ENCODE data around the gene ZC3H12D. TPM values are rescaled to one million over a fixed set of nuclear protein-coding genes. Genes with fewer than 3 reads are reported as not detected.
A peak's percentile ranks its signal among the peaks of the same experiment; 100 is the strongest.
"Not testable (repeated sequence)": the region's sequence is repeated elsewhere in the genome, so short reads cannot be mapped to it uniquely, and the experiment has no call there.

ZC3H12D gene
- total and polyA plus RNA-seq, 4 donors = 0.72 to 1.2 (median 0.89) TPM

GRCh38 chr6:149501201-149501600, 16.4 kb upstream of the ZC3H12D start:
- no peaks in the 10 kb centered on the region for H3K36me3 ChIP-seq (ENCODE audit: control insufficient read depth, insufficient read depth, low read length)
- H3K27ac ChIP-seq (ENCODE audit: low read depth, low read length) = no peak overlapping the region
- no peaks in the 10 kb centered on the region for H3K4me1 ChIP-seq (ENCODE audit: control insufficient read depth, insufficient read depth, low read length)
- peaks cover 2% of the 10 kb centered on the region for H3K9me3 ChIP-seq (ENCODE audit: control insufficient read depth, insufficient read depth, low read length)
- no peak overlapping the region for H3K4me3 ChIP-seq (ENCODE audit: low read depth, low read length)
- H3K27me3 ChIP-seq (ENCODE audit: control insufficient read depth, insufficient read depth, low read length) = no peaks in the 10 kb centered on the region
- no peak for DNase-seq (ENCODE audit: low read depth in 4 of 6, low spot score in 6 of 6)
- 100% methylated on average over 1 of the region's 1 CpG for WGBS (ENCODE audit: insufficient coverage)

GRCh38 chr6:149500096-149500495, 15.3 kb upstream of the ZC3H12D start:
- Histone ChIP-seq H3K27me3 (ENCODE audit: control insufficient read depth, insufficient read depth, low read length) (no peaks in the 10 kb centered on the region), H3K27ac (ENCODE audit: low read depth, low read length) (no peak overlapping the region), H3K36me3 (ENCODE audit: control insufficient read depth, insufficient read depth, low read length) (no peaks in the 10 kb centered on the region), H3K9me3 (ENCODE audit: control insufficient read depth, insufficient read depth, low read length) (peaks cover 2% of the 10 kb centered on the region), H3K4me3 (ENCODE audit: low read depth, low read length) (no peak overlapping the region), H3K4me1 (ENCODE audit: control insufficient read depth, insufficient read depth, low read length) (no peaks in the 10 kb centered on the region)
- no peak for DNase-seq (ENCODE audit: low read depth in 4 of 6, low spot score in 6 of 6)
- no CpG with 5 or more reads among the region's 1 CpG for WGBS (ENCODE audit: insufficient coverage)

DNA sequence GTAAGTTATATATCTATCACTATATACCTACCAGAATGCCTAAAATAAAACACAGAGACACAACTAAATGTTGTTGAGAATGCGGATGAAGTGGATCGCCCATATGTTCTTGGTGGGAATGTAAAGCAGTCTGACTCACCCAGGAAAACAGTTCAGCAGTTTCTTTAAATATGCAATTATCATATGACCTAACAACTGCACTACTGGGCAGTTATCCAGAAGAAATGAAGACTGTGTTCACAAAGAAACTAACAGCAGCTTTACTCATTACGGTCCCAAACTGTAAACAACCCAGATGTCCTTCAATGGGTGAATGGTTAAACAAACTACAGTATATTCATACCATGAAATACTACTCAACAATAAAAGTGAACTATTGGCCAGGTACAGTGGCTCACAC, 14.3 kb upstream of the ZC3H12D start:
- Histone ChIP-seq H3K27ac (ENCODE audit: low read depth, low read length) (no peak overlapping the region), H3K36me3 (ENCODE audit: control insufficient read depth, insufficient read depth, low read length) (no peaks in the 10 kb centered on the region), H3K4me1 (ENCODE audit: control insufficient read depth, insufficient read depth, low read length) (no peaks in the 10 kb centered on the region), H3K27me3 (ENCODE audit: control insufficient read depth, insufficient read depth, low read length) (no peaks in the 10 kb centered on the region), H3K9me3 (ENCODE audit: control insufficient read depth, insufficient read depth, low read length) (peaks cover 2% of the 10 kb centered on the region), H3K4me3 (ENCODE audit: low read depth, low read length) (no peak overlapping the region)
- no CpG with 5 or more reads among the region's 3 CpGs for WGBS (ENCODE audit: insufficient coverage)
- peak in 1 of 6 donors; percentile 18 for DNase-seq (ENCODE audit: low read depth in 4 of 6, low spot score in 6 of 6)

GRCh38 chr6:149497365-149497764, 12.6 kb upstream of the ZC3H12D start:
- Histone ChIP-seq H3K4me3 (ENCODE audit: low read depth, low read length) (no peak overlapping the region), H3K36me3 (ENCODE audit: control insufficient read depth, insufficient read depth, low read length) (no peaks in the 10 kb centered on the region), H3K27ac (ENCODE audit: low read depth, low read length) (no peak overlapping the region), H3K4me1 (ENCODE audit: control insufficient read depth, insufficient read depth, low read length) (no peaks in the 10 kb centered on the region), H3K9me3 (ENCODE audit: control insufficient read depth, insufficient read depth, low read length) (peaks cover 2% of the 10 kb centered on the region), H3K27me3 (ENCODE audit: control insufficient read depth, insufficient read depth, low read length) (no peaks in the 10 kb centered on the region)
- no CpG with 5 or more reads among the region's 2 CpGs for whole genome bisulfite sequencing (ENCODE audit: insufficient coverage)
- no peak for DNase-seq (ENCODE audit: low read depth in 4 of 6, low spot score in 6 of 6)

GRCh38 chr6:149496597-149496996, 11.8 kb upstream of the ZC3H12D start:
- not testable (repeated sequence) for H3K4me1 ChIP-seq (ENCODE audit: control insufficient read depth, insufficient read depth, low read length); H3K27me3 ChIP-seq (ENCODE audit: control insufficient read depth, insufficient read depth, low read length); H3K36me3 ChIP-seq (ENCODE audit: control insufficient read depth, insufficient read depth, low read length); H3K4me3 ChIP-seq (ENCODE audit: low read depth, low read length); DNase-seq (ENCODE audit: low read depth in 4 of 6, low spot score in 6 of 6); H3K9me3 ChIP-seq (ENCODE audit: control insufficient read depth, insufficient read depth, low read length); H3K27ac ChIP-seq (ENCODE audit: low read depth, low read length)
- 93% methylated on average over 5 of the region's 6 CpGs for WGBS (ENCODE audit: insufficient coverage)

- H3K4me1 ChIP-seq (ENCODE audit: control insufficient read depth, insufficient read depth, low read length); H3K27me3 ChIP-seq (ENCODE audit: control insufficient read depth, insufficient read depth, low read length); DNase-seq (ENCODE audit: low read depth in 4 of 6, low spot score in 6 of 6); H3K27ac ChIP-seq (ENCODE audit: low read depth, low read length); H3K36me3 ChIP-seq (ENCODE audit: control insufficient read depth, insufficient read depth, low read length); H3K4me3 ChIP-seq (ENCODE audit: low read depth, low read length); H3K9me3 ChIP-seq (ENCODE audit: control insufficient read depth, insufficient read depth, low read length): not testable (repeated sequence)
- WGBS (ENCODE audit: insufficient coverage) = 93% methylated on average over 5 of the region's 11 CpGs
These were observed 10.7 kb upstream of the ZC3H12D start for GRCh38 chr6:149495349-149496016.

- DNase-seq (ENCODE audit: low read depth in 4 of 6, low spot score in 6 of 6); H3K36me3 ChIP-seq (ENCODE audit: control insufficient read depth, insufficient read depth, low read length); H3K9me3 ChIP-seq (ENCODE audit: control insufficient read depth, insufficient read depth, low read length); H3K4me1 ChIP-seq (ENCODE audit: control insufficient read depth, insufficient read depth, low read length); H3K27ac ChIP-seq (ENCODE audit: low read depth, low read length); H3K27me3 ChIP-seq (ENCODE audit: control insufficient read depth, insufficient read depth, low read length); H3K4me3 ChIP-seq (ENCODE audit: low read depth, low read length): not testable (repeated sequence)
- 87% methylated on average over 2 of the region's 4 CpGs for WGBS (ENCODE audit: insufficient coverage)
These were observed 10.0 kb upstream of the ZC3H12D start for GRCh38 chr6:149494810-149495209.

GRCh38 chr6:149493761-149494320, 9.0 kb upstream of the ZC3H12D start:
- H3K4me3 ChIP-seq (ENCODE audit: low read depth, low read length) = no peak overlapping the region
- no peaks in the 10 kb centered on the region for H3K27me3 ChIP-seq (ENCODE audit: control insufficient read depth, insufficient read depth, low read length)
- no peak for DNase-seq (ENCODE audit: low read depth in 4 of 6, low spot score in 6 of 6)
- WGBS (ENCODE audit: insufficient coverage) = 87% methylated on average over 4 of the region's 7 CpGs
- H3K27ac ChIP-seq (ENCODE audit: low read depth, low read length) = no peak overlapping the region
- no peaks in the 10 kb centered on the region for H3K4me1 ChIP-seq (ENCODE audit: control insufficient read depth, insufficient read depth, low read length)
- peaks cover under 1% of the 10 kb centered on the region for H3K9me3 ChIP-seq (ENCODE audit: control insufficient read depth, insufficient read depth, low read length)
- no peaks in the 10 kb centered on the region for H3K36me3 ChIP-seq (ENCODE audit: control insufficient read depth, insufficient read depth, low read length)

DNA sequence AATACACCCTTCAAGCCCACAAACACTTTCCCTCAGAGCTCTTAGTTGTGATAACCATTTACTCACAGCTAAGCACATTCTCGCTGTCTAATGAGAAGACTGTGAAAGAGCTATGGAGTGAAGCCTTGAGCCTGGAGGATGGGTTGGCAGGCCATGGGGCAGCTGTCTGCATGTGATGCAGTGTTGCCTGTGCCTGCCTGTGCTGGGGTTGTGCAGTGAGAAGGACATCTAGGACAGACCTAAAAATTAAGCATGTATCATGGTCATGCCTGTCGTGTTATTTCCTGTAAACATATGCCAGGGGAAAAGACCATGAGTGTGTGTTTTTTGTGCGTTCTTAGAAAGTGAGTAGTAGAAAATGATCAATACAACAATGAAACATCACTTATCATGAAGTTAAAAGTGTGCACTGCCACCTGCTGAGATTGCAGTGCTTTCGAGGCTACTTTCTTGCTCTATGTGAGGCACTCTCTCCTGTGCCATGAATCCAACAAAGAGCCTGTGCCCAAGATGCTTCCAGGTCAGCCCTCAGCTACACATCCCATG, 8.1 kb upstream of the ZC3H12D start:
- 60% methylated on average over 2 of the region's 4 CpGs for WGBS (ENCODE audit: insufficient coverage)
- DNase-seq (ENCODE audit: low read depth in 4 of 6, low spot score in 6 of 6) = no peak
- Histone ChIP-seq H3K9me3 (ENCODE audit: control insufficient read depth, insufficient read depth, low read length) (no peaks in the 10 kb centered on the region), H3K27ac (ENCODE audit: low read depth, low read length) (no peak overlapping the region), H3K4me3 (ENCODE audit: low read depth, low read length) (no peak overlapping the region), H3K36me3 (ENCODE audit: control insufficient read depth, insufficient read depth, low read length) (no peaks in the 10 kb centered on the region), H3K27me3 (ENCODE audit: control insufficient read depth, insufficient read depth, low read length) (no peaks in the 10 kb centered on the region), H3K4me1 (ENCODE audit: control insufficient read depth, insufficient read depth, low read length) (no peaks in the 10 kb centered on the region)

GRCh38 chr6:149489967-149490366, 5.2 kb upstream of the ZC3H12D start:
- Histone ChIP-seq H3K4me1 (ENCODE audit: control insufficient read depth, insufficient read depth, low read length) (no peaks in the 10 kb centered on the region), H3K27ac (ENCODE audit: low read depth, low read length) (no peak overlapping the region), H3K27me3 (ENCODE audit: control insufficient read depth, insufficient read depth, low read length) (no peaks in the 10 kb centered on the region), H3K4me3 (ENCODE audit: low read depth, low read length) (no peak overlapping the region), H3K9me3 (ENCODE audit: control insufficient read depth, insufficient read depth, low read length) (no peaks in the 10 kb centered on the region), H3K36me3 (ENCODE audit: control insufficient read depth, insufficient read depth, low read length) (no peaks in the 10 kb centered on the region)
- DNase-seq (ENCODE audit: low read depth in 4 of 6, low spot score in 6 of 6) = no peak
- 83% methylated on average over 2 of the region's 4 CpGs for WGBS (ENCODE audit: insufficient coverage)

Measured in spinal cord (tissue), 10 donors.